NB4 (cell line): ENCODE data around the gene TPM3.

Source experiments
- POLR2A ChIP-seq: IDR thresholded peaks from 2 replicates; pipeline ENCODE4 v1.6.1; 2011; ENCODE audit warnings: mild to moderate bottlenecking; ENCODE audit not compliant: insufficient read length; ENCODE audit errors: extremely low read depth
- TF ChIP-seq, protein P1 (sequence below): IDR thresholded peaks from one replicate; pipeline ENCODE4 v1.5.1; 2012; ENCODE audit warnings: low read depth, low read length
- TF ChIP-seq, protein P2 (sequence below): IDR thresholded peaks from 2 replicates; pipeline ENCODE4 v1.6.1; 2011; ENCODE audit warnings: low read depth, low read length

DNA sequence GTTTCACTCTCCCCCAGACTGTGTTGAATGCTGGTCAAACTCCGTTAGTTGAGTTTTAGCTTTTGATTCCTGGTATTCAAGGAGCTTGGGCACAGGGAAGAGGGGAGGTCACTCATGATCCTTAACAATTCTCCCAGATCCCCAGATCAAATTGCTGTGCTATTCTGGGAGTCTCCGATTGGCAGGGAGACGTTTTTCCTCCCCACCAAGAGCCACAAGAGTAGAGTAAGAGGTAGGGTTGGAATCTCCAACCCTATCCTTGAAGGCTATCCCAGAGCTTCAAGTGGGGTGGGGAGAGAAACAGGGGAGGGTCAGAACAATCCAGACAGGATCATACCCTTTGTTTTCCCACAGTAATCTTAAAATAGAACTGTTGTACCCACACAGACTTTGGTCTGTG is 576 bp upstream of the TPM3 start:
- TF ChIP-seq, protein P1, sequence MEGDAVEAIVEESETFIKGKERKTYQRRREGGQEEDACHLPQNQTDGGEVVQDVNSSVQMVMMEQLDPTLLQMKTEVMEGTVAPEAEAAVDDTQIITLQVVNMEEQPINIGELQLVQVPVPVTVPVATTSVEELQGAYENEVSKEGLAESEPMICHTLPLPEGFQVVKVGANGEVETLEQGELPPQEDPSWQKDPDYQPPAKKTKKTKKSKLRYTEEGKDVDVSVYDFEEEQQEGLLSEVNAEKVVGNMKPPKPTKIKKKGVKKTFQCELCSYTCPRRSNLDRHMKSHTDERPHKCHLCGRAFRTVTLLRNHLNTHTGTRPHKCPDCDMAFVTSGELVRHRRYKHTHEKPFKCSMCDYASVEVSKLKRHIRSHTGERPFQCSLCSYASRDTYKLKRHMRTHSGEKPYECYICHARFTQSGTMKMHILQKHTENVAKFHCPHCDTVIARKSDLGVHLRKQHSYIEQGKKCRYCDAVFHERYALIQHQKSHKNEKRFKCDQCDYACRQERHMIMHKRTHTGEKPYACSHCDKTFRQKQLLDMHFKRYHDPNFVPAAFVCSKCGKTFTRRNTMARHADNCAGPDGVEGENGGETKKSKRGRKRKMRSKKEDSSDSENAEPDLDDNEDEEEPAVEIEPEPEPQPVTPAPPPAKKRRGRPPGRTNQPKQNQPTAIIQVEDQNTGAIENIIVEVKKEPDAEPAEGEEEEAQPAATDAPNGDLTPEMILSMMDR = no peak
- TF ChIP-seq POLR2A = no peak
- TF ChIP-seq, protein P2, sequence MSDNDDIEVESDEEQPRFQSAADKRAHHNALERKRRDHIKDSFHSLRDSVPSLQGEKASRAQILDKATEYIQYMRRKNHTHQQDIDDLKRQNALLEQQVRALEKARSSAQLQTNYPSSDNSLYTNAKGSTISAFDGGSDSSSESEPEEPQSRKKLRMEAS = no peak
